ENCODE measurements around the gene CYP46A1.
"Not testable (repeated sequence)": the region's sequence is repeated elsewhere in the genome, so short reads cannot be mapped to it uniquely, and the experiment has no call there.

Gene CYP46A1

GRCh38 chr14:99756796-99757195 is 72.7 kb downstream of the CYP46A1 start:
- in situ Hi-C loops (cut with MboI; ENCODE audit: low pct_unique_long_range_greater_than_20kb, low sequenced_read_pairs, unreplicated experiment), result no loop called here
- TF ChIP-seq CTCF (IDR thresholded peaks at IDR 0.05; ENCODE audit: extremely low read depth, insufficient read depth, missing control alignments), result no peak
- no peak for DNase-seq (ENCODE audit: low spot score)

- in situ Hi-C loops (cut with MboI; ENCODE audit: low pct_unique_long_range_greater_than_20kb, low sequenced_read_pairs, unreplicated experiment), result no loop called here
- no peak for DNase-seq (ENCODE audit: low spot score)
Observed at GRCh38 chr14:99757331-99758070, 73.4 kb downstream of the CYP46A1 start.

GRCh38 chr14:99758121-99758821 is 74.2 kb downstream of the CYP46A1 start:
- no peak for DNase-seq (ENCODE audit: low spot score)
- in situ Hi-C loops (cut with MboI; ENCODE audit: low pct_unique_long_range_greater_than_20kb, low sequenced_read_pairs, unreplicated experiment), result no loop called here
- TF ChIP-seq CTCF (IDR thresholded peaks at IDR 0.05; ENCODE audit: extremely low read depth, insufficient read depth, missing control alignments), result no peak

More at GRCh38 chr14:99757331-99758070, 73.4 kb downstream of the CYP46A1 start:
- TF ChIP-seq CTCF (IDR thresholded peaks at IDR 0.05; ENCODE audit: extremely low read depth, insufficient read depth, missing control alignments), result no peak

- no peak for TF ChIP-seq CTCF (IDR thresholded peaks at IDR 0.05; ENCODE audit: extremely low read depth, insufficient read depth, missing control alignments)
- no peak for DNase-seq (ENCODE audit: low spot score)
- in situ Hi-C loops (cut with MboI; ENCODE audit: low pct_unique_long_range_greater_than_20kb, low sequenced_read_pairs, unreplicated experiment), result no loop called here
Observed at GRCh38 chr14:99758872-99759545, 74.9 kb downstream of the CYP46A1 start.

GRCh38 chr14:99759546-99759925 is 75.4 kb downstream of the CYP46A1 start:
- DNase-seq (ENCODE audit: low spot score), result no peak
- in situ Hi-C loops (cut with MboI; ENCODE audit: low pct_unique_long_range_greater_than_20kb, low sequenced_read_pairs, unreplicated experiment), result no loop called here
- TF ChIP-seq CTCF (IDR thresholded peaks at IDR 0.05; ENCODE audit: extremely low read depth, insufficient read depth, missing control alignments), result no peak

GRCh38 chr14:99760817-99761216 is 76.7 kb downstream of the CYP46A1 start:
- no peak for DNase-seq (ENCODE audit: low spot score)
- TF ChIP-seq CTCF (IDR thresholded peaks at IDR 0.05; ENCODE audit: extremely low read depth, insufficient read depth, missing control alignments), result no peak
- in situ Hi-C loops (cut with MboI; ENCODE audit: low pct_unique_long_range_greater_than_20kb, low sequenced_read_pairs, unreplicated experiment), result no loop called here

- DNase-seq (ENCODE audit: low spot score); in situ Hi-C loops (cut with MboI; ENCODE audit: low pct_unique_long_range_greater_than_20kb, low sequenced_read_pairs, unreplicated experiment): not testable (repeated sequence)
Observed at GRCh38 chr14:99762911-99763310, 78.8 kb downstream of the CYP46A1 start.

Data from GM13977 (cell line).